HG03103 (cell line): ENCODE results near the gene GMPPA.
A peak's percentile ranks its signal among the peaks of the same experiment; 100 is the strongest.

ENCODE experiments used
- ATAC-seq: cut with Tn5 transposase; IDR thresholded peaks from one replicate; pipeline ENCODE4 v1.9.1; 2021; ENCODE audit warnings: low read depth; ENCODE audit not compliant: unreplicated experiment

The GMPPA gene

DNA sequence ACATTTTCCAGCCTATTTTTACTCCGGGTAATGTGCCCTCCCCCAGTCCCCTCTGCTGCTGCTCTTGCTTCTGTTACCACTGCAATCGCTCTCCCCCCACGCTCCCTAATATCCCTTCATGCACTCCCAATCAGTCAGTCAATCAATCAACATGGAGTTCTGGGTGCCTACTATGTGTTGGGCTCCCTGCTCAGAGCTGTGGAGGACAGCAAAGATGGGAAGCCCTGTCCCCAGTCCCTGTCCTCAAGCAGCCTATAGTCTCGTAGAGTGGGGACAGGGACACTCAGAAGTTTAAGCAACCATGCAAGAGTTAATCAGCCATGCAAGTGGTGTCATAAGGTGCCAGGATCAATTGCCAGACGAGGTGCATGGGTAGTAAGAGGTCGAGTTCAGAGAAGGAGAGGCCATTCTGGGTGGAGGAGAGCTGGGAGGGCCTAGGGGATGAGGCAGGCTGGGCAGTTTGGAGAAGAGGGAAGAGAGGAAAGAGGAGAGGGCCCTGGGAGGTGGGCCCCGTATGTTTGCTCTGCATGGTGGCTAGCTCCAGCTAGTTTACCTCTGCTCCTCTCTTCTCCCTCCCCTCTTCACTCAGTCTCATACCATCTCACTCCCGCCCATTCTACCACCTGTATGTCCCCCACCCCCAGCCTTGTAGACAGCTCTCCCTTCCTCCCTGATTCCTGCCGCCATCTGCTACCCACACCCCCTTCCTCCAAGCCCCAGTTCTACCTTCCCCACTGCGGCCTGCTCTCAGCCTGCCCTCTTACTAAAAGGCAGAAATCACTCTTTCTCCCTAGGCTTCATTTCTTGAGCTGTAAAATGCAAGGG lies 19.5 kb downstream of the GMPPA start:
- ATAC-seq, result no peak

DNA sequence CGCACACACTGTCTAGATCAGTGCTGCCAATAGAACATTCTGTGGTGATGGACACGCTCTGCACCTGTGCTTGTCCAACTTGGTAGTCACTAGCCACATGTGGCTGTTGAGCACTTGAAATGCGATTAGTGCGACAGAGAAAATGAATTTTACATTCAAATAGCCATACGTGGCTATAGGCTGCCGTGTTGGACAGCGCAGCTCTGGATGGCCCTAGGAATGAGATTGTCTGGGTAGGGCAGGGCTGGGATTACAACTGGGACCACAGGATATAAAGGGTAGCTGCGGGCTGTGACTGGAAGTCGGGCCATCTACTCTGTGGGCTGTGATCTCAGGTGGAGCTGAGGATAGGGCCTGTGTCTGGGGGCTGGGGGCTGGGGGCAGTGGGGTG lies 20.8 kb downstream of the GMPPA start:
- ATAC-seq, result no peak

DNA sequence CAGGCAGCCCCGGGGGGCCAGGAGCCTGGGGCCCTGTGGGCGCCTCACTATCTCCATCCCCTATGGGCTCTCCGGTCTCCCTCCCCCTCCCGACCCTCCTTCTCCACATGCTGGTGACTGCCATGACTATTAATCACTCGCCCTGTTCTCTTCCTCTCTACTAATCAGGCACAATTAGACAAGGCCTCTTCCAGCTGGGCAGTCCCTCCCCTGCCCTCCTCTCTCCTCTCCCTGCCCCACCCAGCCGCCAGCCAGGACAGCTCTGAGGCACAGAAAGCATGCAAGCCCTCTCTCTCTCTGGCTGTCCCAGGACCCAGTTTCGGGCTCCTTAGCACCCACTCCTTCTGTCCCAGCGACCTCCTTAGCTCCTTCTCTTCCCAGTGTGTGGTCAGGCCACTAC lies 21.4 kb downstream of the GMPPA start:
- ATAC-seq, result no peak

DNA sequence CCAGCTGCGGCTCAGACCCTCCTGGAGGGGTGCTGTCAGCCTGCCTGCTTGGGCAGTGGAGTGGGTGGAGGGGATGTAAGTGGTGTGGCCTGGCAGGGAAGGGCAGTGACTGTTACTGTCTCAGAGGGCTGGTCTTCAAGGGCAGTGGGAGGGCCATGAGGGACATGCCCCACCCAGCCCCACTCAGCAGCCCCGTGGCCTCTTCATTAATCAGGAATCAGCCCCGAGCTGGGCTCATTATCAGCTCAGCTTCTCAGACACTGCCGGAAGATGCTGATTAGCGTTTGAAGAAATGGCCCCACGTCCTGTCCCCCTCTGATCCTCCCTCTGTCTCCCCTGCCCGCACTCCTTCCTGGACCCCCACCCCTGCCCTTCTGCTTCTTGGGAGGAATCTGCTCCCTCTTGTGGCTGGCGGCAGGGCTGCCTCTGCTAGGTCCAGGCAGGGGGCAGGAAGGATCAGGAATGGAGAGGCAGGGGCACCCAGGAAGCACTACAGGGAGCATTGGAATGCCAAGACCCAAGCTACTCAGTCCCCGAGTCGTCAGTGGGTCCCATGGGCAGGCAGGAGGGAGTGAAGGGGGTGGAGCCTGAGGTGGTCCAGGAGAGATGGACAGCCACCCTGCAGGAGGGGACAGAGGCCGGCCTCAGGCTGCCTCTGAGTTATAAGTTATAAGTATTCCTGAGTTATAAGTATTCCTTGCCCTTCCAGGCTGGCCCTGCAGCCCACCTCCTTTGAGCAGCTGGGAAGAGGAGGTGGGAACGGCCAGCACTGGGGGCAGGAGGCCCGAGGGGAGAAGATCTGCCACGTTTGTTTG lies 22.6 kb downstream of the GMPPA start:
- no peak for ATAC-seq

DNA sequence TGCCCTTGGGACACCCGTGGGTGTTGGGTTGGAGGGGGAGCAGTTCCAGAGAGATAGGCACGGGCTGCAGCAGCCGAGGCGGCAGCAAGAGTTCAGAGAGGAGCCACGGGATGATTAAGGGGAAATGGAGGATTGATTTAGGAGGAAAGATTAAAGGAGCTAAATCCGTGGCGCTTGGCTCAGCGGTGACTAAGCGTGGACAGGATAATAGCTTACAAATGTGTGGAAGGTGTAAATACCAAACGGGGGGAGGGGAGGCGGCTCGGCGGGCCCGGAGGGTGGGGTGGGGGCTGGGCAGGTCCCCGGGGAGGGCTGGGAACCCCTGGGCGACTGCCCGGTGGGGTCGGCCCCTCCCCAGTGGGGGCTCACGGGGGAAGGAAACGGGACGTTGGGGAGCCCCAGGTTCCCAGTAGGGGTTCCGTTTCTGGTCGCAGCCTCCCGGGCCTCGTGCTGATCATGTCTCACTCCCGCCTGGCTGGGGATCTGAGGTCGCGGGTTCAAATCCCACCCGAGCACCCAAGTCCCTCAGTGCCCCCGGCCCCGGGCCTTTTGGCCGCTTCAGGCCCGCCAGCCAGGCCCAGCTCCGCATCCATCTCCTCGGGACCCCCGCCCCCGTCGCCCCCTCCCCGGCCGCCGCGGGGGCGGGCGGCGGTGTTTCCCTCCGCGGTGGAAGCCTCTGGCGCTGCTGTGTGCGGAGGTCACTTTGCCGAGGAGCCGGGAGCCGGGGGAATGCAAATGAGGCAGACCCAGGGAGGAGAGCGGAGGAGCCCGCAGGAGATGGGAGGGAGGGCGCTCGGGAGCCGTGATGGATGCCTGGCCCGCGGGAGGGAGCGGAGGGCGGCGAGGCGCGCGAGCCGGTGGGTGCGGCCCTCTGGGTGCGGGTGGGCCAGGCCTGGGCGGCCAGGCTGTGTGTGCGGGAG lies 23.7 kb downstream of the GMPPA start:
- ATAC-seq, result no peak

DNA sequence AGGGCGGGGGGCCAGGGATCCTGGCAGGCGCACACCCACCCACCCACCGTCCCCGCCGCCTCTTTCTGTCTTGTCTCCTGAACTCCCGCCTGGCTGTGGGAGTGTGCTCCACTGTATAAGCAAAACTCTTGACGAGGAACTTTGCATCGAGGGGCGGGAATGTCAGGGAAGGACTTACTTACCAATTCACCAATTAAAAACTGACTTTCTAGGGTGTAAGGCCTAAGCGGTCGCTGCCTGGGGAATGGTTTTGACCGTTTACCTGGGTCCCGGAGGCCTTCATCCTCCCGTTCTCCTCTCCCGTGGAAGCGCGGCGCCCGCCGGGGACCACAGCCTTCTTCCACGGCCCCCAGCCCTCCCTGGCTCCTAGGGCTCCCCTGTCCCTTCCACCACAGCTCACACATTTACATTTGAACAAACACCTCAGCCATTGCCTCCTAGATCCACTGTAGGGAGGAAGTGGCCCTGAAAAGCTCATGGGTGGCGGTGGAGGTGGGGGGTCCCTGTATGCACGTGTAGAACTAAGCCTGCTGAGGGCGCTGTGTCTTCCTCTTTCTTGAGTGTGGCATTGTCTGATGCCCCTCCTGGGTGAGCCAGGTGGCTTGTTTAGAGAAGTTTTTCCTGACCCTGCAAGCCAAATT lies 24.5 kb downstream of the GMPPA start:
- no peak for ATAC-seq

DNA sequence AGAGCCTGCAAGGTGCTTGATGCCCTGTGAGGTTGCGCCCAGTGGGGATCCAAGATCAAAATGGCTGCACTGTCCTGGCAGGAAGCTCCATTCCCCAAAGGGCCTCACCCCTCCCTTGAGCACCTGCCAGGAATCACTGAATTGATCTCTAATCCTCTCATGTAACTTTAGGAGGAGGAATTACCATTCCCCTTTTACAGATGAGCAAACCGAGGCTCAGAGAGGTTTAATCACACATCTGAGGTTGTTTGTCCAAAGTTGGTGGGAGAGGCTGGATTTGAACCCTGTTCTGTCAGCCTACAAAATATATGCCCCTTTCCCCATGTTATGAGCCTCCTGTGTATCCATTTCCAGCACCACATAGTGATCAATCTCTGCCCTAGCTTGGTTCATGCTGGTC lies 26.1 kb downstream of the GMPPA start:
- ATAC-seq, result no peak

DNA sequence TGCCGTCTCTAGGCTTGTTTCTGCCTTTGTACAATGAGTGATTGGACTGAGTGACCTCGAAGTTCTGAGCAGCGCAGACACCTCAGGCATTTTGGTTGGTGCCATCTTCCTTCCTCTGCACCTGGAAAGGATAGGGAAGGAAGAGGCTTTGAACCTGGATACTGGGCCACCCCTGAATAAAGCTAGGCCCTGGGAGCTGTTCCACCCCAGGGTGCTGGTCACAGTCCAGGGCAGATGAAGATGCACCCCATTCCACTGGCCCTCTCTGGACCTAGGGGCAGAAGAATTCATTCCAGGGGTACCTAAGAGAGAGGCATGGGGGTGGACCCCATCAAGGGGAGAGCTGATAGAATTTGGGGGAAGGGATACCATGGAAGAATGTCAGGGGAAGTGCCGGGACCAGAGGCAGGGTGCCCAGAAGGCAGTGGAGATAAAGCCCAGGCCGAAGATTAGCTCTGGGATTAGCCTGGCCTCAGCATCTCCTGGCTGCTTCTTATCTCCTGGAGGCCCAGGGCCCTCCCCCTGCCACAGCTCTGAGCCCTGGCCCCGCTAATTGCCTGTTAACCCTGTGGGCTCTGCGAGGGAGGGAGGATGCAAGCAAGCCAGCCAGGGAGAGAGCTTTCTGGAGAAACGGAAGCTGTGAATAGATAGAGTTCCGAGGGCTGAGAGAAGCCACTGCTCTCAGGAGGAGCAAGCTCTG lies 27.0 kb downstream of the GMPPA start:
- no peak for ATAC-seq

DNA sequence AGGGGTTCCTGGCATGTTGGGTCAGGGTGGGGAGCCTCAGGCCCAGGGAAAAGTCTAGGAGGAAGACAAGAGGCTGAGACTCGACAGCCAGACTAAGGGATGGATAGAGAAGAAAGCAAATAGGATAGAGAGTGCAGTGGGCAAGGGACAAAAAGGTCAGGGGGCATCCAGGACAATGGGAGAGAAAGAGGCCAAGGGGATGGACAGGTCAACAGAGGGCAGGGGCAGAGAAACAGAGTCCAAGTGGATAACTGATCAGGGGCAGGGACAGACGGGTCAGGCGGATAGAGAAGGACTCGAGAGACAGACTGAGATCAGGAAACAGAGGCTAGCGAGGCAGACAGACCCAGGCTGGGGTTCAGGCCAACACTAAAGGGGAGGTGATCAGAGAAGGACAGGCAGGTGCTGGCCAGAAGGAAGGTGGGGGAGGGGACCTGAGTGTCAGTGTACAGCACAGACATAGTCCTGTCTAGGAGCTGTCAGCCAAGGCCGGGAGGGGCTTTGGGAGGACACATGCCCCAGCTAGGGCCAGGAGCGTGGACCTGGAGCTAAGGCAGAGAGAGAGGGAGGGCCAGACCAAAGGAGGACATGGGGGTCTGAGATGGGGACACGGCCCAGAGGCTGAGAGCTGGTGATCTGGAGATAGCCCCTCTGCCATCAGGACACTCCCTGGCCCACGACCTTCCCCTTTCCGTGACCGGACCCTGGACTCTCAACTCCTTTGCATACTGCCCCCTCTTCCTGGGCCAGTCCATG lies 27.8 kb downstream of the GMPPA start:
- ATAC-seq, result no peak

DNA sequence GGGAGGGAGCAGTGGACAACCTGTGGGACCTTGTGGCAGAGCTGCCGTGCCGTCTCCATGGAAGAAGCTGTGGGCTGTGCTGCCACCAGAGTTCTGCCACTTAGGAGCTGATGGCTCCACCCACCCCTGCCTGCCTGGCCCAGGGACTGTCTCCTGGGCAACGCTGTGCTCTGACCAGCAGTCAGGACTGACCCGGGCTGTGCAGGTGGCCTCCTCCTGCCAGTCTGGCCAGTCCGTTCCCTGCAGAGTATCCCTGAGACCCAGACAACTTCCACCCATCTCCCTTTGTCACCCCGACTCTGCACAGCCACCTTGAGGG lies 28.3 kb downstream of the GMPPA start:
- ATAC-seq, result no peak

DNA sequence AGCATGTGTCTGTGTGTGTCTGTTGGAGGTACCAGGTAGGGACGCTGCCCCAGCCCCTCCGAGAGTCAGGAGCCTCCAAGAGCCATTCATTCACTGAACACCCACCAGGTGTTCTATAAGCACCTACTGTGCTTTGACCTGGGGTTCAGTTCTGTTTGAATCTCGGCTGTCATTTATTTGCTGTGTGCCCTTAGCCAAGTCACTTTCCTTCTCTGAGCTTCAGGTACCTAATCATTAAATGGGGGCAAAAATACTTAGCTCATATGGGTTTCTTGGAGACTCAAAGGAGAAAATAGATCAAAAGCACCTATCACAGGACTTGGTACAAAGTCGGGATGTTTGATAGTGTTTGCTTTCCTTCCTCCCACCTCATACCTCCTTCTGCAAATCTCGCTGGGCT lies 28.8 kb downstream of the GMPPA start:
- no peak for ATAC-seq

DNA sequence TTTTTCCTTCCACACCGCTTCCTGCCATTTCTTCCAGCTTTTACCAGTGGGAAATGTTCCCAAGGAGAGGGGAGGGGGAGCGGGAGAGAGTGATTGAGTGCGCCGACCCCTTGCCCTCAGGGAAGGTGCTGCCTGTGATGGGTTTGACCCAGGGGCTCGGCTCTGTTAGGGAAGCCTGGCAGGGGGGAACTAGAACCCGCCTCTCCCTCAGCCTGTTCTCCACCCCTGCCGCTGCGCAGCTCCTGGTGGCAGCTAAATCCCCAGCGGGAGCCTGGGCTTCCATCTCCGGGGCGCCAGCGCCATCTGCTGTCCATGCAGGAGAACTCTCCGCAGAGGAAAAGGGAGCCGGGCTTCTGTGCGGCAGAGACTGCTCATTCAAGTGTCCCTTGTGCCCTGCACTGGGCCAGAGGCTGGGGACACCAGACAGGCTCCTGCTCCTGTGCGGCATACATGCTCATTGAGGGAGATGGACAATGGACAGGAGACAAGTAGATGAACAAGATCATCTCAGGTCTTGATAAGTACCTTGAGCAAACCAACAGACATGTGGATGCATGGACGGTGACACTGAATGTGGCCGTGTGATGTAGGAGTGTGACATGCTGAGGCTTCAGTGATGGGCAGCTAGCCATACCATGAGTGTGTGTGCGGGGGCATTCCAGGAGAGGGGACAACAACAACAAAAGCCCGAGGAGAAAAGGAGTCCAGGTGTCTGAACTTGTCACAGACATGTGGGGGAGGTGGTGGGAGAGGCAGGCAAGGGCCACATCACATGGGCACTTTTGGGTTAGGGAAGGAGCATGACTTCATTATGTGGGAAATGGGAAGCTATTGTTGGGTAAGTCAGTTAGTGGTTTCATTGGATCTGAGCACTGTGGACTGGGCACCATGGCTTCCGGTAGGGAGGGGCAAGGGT lies 31.6 kb downstream of the GMPPA start:
- peak; percentile 80 for ATAC-seq

DNA sequence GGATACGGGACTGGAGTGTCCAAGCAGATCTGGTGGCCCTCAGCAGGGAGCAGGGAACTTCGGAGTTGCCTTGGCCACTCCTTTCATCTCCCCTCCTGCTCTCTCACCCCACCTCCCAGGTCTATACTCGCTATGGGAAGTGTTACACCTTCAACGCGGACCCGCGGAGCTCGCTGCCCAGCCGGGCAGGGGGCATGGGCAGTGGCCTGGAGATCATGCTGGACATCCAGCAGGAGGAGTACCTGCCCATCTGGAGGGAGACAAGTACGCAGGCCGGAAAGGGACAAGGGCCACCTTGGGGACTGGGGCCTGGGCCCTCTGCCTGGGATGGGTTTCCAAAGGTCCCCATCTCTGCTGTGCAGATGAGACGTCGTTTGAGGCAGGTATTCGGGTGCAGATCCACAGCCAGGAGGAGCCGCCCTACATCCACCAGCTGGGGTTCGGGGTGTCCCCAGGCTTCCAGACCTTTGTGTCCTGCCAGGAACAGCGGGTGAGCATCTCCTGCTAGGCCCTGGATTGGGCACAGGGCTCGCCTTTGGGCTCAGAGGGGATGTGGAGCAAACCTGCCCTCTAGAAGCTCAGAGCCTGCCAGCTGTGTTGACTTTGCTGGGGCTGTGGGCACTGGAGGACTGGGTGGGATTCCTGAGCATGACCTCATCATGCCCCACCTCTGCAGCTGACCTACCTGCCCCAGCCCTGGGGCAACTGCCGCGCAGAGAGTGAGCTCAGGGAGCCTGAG lies 33.1 kb downstream of the GMPPA start:
- no peak for ATAC-seq

DNA sequence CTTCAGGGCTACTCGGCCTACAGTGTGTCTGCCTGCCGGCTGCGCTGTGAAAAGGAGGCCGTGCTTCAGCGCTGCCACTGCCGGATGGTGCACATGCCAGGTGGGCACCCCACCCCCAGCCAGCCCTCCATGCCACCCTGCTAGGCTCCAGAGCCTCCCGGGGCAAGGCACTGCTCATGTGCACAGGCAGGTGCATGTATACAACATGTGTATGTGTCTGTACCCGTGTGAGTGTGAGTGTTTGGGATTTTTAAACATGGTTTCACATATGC lies 33.6 kb downstream of the GMPPA start:
- no peak for ATAC-seq

DNA sequence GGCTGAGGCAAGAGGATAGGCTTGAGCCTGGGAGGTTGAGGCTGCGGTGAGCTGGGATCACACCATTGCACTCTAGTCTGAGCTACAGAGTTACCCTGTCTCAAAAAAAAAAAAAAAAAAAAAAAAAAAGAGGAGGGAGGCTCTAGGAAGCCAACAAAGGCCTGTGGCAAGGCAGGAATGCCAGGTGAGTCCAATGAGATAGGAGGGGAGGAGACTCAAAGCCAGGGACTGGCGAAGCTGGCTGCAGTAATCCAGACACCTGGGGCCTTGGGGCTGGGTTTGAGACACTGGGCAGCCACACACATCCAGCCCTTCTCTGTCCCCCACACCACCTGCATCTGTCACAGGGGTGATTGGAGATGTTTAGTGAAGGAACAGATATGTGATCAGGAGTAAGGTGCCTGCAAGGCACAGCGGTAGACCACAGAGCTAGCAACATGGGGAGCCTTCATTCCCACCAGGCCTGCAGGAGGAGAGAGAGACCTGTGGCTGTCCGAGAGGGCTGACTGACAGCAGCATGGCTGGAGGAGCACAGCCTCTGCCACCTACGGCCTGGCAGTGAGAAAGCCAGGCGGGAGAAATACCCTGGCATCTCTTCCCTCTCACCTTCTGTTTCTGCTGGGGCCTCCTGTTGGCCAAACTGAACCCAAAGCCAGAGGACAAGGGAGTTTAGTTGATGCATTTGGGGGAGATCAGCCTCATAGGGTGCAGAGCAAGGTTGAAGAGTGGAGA lies 35.4 kb downstream of the GMPPA start:
- no peak for ATAC-seq

DNA sequence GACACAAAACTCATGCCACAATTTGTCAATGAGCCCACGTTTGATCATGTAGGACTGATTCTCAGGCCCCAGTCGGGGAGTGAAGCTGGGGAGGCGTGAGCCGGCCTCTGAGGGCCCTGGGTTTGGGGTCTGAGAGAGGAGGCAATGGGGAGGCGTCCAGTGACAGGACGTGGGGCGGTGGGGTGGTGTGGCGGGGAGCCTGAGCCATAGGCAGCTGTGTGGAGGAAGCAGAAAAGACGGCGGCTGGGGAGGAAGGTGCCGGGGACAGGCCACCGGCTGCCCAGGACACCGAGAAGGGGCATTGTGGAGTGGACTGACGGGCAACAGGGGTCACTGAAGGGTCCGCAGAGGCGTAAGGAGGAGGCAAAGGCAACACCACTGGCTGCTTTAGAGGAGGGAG lies 37.7 kb downstream of the GMPPA start:
- ATAC-seq, result no peak

DNA sequence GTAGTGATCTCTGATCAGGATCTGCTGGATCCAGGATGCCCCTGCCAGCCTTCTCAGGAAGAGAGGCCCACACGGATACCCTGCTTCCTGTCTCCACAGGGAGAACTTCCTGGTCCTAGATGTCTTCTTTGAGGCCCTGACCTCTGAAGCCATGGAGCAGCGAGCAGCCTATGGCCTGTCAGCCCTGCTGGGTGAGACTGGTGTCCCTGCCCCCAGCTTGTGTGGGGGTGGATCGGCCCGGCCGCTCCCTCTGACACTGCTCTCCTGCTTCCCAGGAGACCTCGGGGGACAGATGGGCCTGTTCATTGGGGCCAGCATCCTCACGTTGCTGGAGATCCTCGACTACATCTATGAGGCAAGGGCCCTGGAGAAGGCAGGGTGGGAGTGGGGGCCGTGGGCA lies 38.3 kb downstream of the GMPPA start:
- ATAC-seq, result no peak
